H9 (cell line): ENCODE measurements around the gene AP1B1. TPM values are rescaled to one million over a fixed set of nuclear protein-coding genes. Genes with fewer than 3 reads are reported as not detected.

Experiments used
- DNase-seq: peaks from one replicate; pipeline ENCODE4 v3.0.0-alpha.2; 2017
- H2AFZ ChIP-seq: one replicate; pipeline ENCODE4 v1.6.1; 2013; ENCODE audit warnings: mild to moderate bottlenecking, low read length, control low read depth, moderate library complexity
- H2AK5ac ChIP-seq: 2 replicates; pipeline ENCODE4 v1.6.1; 2013; ENCODE audit warnings: low read length, control low read depth, mixed read lengths; ENCODE audit not compliant: insufficient read length
- H2BK120ac ChIP-seq: one replicate; pipeline ENCODE4 v1.6.1; 2013; ENCODE audit warnings: low read depth, mild to moderate bottlenecking, low read length, control low read depth, inconsistent platforms; ENCODE audit not compliant: poor library complexity, severe bottlenecking
- H2BK12ac ChIP-seq: 2 replicates; pipeline ENCODE4 v1.6.1; 2013; ENCODE audit warnings: low read length, control low read depth, mixed read lengths, low read depth; ENCODE audit not compliant: insufficient read length
- H2BK15ac ChIP-seq: 2 replicates; pipeline ENCODE4 v1.6.1; 2013; ENCODE audit warnings: low read depth, low read length, control low read depth
- H2BK20ac ChIP-seq: one replicate; pipeline ENCODE4 v1.6.1; 2013; ENCODE audit warnings: low read depth, mild to moderate bottlenecking, low read length, control low read depth, inconsistent platforms; ENCODE audit not compliant: poor library complexity, severe bottlenecking
- H2BK5ac ChIP-seq: 2 replicates; pipeline ENCODE4 v1.6.1; 2013; ENCODE audit warnings: low read length, control low read depth, mixed read lengths; ENCODE audit not compliant: insufficient read length
- H3K14ac ChIP-seq: 2 replicates; pipeline ENCODE4 v1.6.1; 2013; ENCODE audit warnings: low read length, control low read depth; ENCODE audit not compliant: insufficient read depth
- H3K18ac ChIP-seq: 2 replicates; pipeline ENCODE4 v1.6.1; 2013; ENCODE audit warnings: low read depth, mild to moderate bottlenecking, mixed read lengths, low read length, control low read depth; ENCODE audit not compliant: insufficient read length
- H3K23ac ChIP-seq: 2 replicates; pipeline ENCODE4 v1.6.1; 2013; ENCODE audit warnings: low read length, control low read depth, mixed read lengths, low read depth; ENCODE audit not compliant: insufficient read length
- H3K23me2 ChIP-seq: 2 replicates; pipeline ENCODE4 v1.6.1; 2013; ENCODE audit warnings: low read depth, mild to moderate bottlenecking, mixed read lengths, low read length, control low read depth; ENCODE audit not compliant: insufficient read length, poor library complexity, severe bottlenecking
- H3K27ac ChIP-seq: 2 replicates; pipeline ENCODE4 v1.5.1; 2013; ENCODE audit warnings: low read length, control low read depth, mixed read lengths, low read depth; ENCODE audit not compliant: insufficient read length
- H3K27me3 ChIP-seq: 2 replicates; pipeline ENCODE4 v1.6.1; 2013; ENCODE audit warnings: low read length, control low read depth, inconsistent platforms; ENCODE audit not compliant: insufficient read depth
- H3K4ac ChIP-seq: 2 replicates; pipeline ENCODE4 v1.6.1; 2013; ENCODE audit warnings: low read depth, mild to moderate bottlenecking, control low read depth, inconsistent platforms, low read length, moderate library complexity
- H3K4me1 ChIP-seq: 2 replicates; pipeline ENCODE4 v1.6.1; 2013; ENCODE audit warnings: low read length, control low read depth, inconsistent platforms; ENCODE audit not compliant: insufficient read depth
- H3K4me2 ChIP-seq: 2 replicates; pipeline ENCODE4 v1.6.1; 2013; ENCODE audit warnings: low read length, control low read depth, mixed read lengths; ENCODE audit not compliant: insufficient read length, insufficient read depth
- H3K56ac ChIP-seq: 2 replicates; pipeline ENCODE4 v1.6.1; 2013; ENCODE audit warnings: low read depth, mild to moderate bottlenecking, mixed read lengths, low read length, control low read depth; ENCODE audit not compliant: insufficient read length
- H3K79me1 ChIP-seq: 2 replicates; pipeline ENCODE4 v1.6.1; 2013; ENCODE audit warnings: low read depth, mild to moderate bottlenecking, moderate library complexity, low read length, control low read depth, inconsistent platforms; ENCODE audit not compliant: insufficient read depth, poor library complexity, severe bottlenecking
- H3K79me2 ChIP-seq: 2 replicates; pipeline ENCODE4 v1.6.1; 2013; ENCODE audit warnings: low read length, control low read depth, inconsistent platforms; ENCODE audit not compliant: insufficient read depth
- H3K9ac ChIP-seq: 2 replicates; pipeline ENCODE4 v1.6.1; 2013; ENCODE audit warnings: low read length, control low read depth, mixed read lengths; ENCODE audit not compliant: insufficient read length; ENCODE audit errors: extremely low read depth
- H3K9me3 ChIP-seq: one replicate; pipeline ENCODE4 v1.6.1; 2013; ENCODE audit warnings: low read depth, low read length, inconsistent platforms; ENCODE audit not compliant: control insufficient read depth
- H3T11ph ChIP-seq: one replicate; pipeline ENCODE4 v1.6.1; 2013; ENCODE audit warnings: mild to moderate bottlenecking, low read length, control low read depth, inconsistent platforms
- H4K20me1 ChIP-seq: one replicate; pipeline ENCODE4 v1.6.1; 2013; ENCODE audit not compliant: control insufficient read depth, insufficient read length, insufficient read depth
- H4K5ac ChIP-seq: 2 replicates; pipeline ENCODE4 v1.6.1; 2013; ENCODE audit warnings: low read depth, mild to moderate bottlenecking, mixed read lengths, low read length, control low read depth; ENCODE audit not compliant: insufficient read length
- H4K8ac ChIP-seq: replicated peaks from 2 replicates; pipeline ENCODE4 v1.6.1; 2013; ENCODE audit warnings: low read length, control low read depth, mixed read lengths, low read depth; ENCODE audit not compliant: insufficient read length
- H4K91ac ChIP-seq: 2 replicates; pipeline ENCODE4 v1.6.1; 2013; ENCODE audit warnings: low read depth, mild to moderate bottlenecking, moderate library complexity, mixed read lengths, low read length, control low read depth; ENCODE audit not compliant: insufficient read length
- H3K27ac Mint-ChIP-seq, 3 experiments: 2 replicates in 2 of 3; 3 replicates in 1 of 3; pipeline ENCODE4 v1.8.0; 2020 to 2021; ENCODE audit warnings: mixed read lengths in 3 of 3, mild to moderate bottlenecking in 1 of 3, moderate library complexity in 1 of 3
- H3K27me3 Mint-ChIP-seq: 2 replicates; pipeline ENCODE4 v1.8.0; 2021; ENCODE audit warnings: low read depth, mild to moderate bottlenecking, moderate library complexity, mixed read lengths
- H3K36me3 Mint-ChIP-seq, 3 experiments: 2 replicates in 2 of 3; 3 replicates in 1 of 3; pipeline ENCODE4 v1.8.0; 2020 to 2021; ENCODE audit warnings: low read depth in 3 of 3, mixed read lengths in 3 of 3; ENCODE audit not compliant: insufficient read depth in 1 of 3
- H3K4me1 Mint-ChIP-seq, 2 experiments: 2 replicates each; pipeline ENCODE4 v1.8.0; 2020; ENCODE audit warnings: mixed read lengths in 2 of 2
- H3K4me3 Mint-ChIP-seq, 2 experiments: 2 replicates in 1 of 2; 3 replicates in 1 of 2; pipeline ENCODE4 v1.8.0; 2020 to 2021; ENCODE audit warnings: mild to moderate bottlenecking in 2 of 2, mixed read lengths in 2 of 2, moderate library complexity in 1 of 2
- H3K9me3 Mint-ChIP-seq, 2 experiments: 2 replicates in 1 of 2; 3 replicates in 1 of 2; pipeline ENCODE4 v1.8.0; 2020; ENCODE audit warnings: mild to moderate bottlenecking in 2 of 2, mixed read lengths in 2 of 2, moderate library complexity in 1 of 2
- WGBS: extraction: QIAGEN DNeasy Blood & Tissue Kit; methylation state at CpG from one replicate; pipeline ENCODE4 v1.1.7; 2013; ENCODE audit warnings: missing lambda C conversion rate, low lambda C conversion rate, mixed read lengths; ENCODE audit not compliant: insufficient read length; ENCODE audit errors: extremely low coverage; 5-methylcytosine and 5-hydroxymethylcytosine counted together
- total RNA-seq: library from RNA; stranded (reverse); gene quantifications from 2 replicates; pipeline ENCODE4 v1.2.1, GENCODE V29; 2021
- TF ChIP-seq, protein P1 (sequence below): fragments of 200-600 bp; sonication (generic); conservative IDR thresholded peaks from 3 replicates; pipeline ENCODE4 v1.8.0; 2021; ENCODE audit warnings: antibody characterized with exemption, mild to moderate bottlenecking

The AP1B1 gene
- total RNA-seq, 1 experiment from 2014 or later = 64.0 TPM

DNA sequence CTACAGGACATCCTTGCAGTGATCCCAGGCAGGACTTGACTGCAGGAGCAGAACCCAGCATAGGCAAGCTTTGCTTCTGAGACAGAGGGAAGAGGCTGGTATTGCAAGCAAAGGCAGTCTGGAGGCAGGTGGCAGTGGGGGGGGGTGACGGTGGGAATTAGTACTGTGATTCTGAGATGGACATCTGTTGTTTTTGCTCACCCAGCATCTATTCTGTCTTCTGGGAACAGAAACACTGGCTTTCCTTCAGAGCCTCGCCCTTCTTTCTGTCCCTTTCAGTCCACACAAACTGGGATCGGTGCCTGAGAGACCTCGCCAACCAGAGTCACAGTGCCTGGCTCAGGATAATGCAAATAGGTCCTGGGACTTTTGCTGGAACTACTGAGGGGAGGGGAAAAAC lies 41.7 kb downstream of the AP1B1 start:
- DNase-seq = no peak
- Histone ChIP-seq H2BK20ac (no peak overlapping the region), H2BK12ac (no peak overlapping the region), H3K23ac (no peak overlapping the region), H3K4me2 (no peak overlapping the region), H3K27me3 (no peaks in the 10 kb centered on the region), H4K91ac (no peak overlapping the region), H2BK120ac (no peak overlapping the region), H2BK5ac (no peak overlapping the region), H3K27ac (no peak overlapping the region), H3K18ac (no peak overlapping the region), H2AFZ (no peak overlapping the region), H3K4me1 (no peaks in the 10 kb centered on the region), H3K23me2 (no peaks in the 10 kb centered on the region), H2AK5ac (no peak overlapping the region), H3K56ac (no peak overlapping the region), H2BK15ac (no peak overlapping the region), H3T11ph (no peak overlapping the region), H4K20me1 (no peaks in the 10 kb centered on the region), H3K9me3 (no peaks in the 10 kb centered on the region), H3K14ac (no peak overlapping the region), H4K5ac (no peak overlapping the region), H3K4ac (no peak overlapping the region), H4K8ac (no peak overlapping the region), H3K79me1 (no peaks in the 10 kb centered on the region), H3K79me2 (no peaks in the 10 kb centered on the region), H3K9ac (no peak overlapping the region)
- Mint-ChIP-seq H3K27me3 (no peaks in the 10 kb centered on the region), H3K4me1 (no peaks in the 10 kb centered on the region), H3K4me3 (no peak overlapping the region), H3K9me3 (no peaks in the 10 kb centered on the region), H3K36me3 (peaks cover 21 to 92% (median 45%) of the 10 kb centered on the region in 3 experiments), H3K27ac (no peak overlapping the region)
- WGBS = no CpG with 5 or more reads among the region's 4 CpGs
- TF ChIP-seq, protein P1, sequence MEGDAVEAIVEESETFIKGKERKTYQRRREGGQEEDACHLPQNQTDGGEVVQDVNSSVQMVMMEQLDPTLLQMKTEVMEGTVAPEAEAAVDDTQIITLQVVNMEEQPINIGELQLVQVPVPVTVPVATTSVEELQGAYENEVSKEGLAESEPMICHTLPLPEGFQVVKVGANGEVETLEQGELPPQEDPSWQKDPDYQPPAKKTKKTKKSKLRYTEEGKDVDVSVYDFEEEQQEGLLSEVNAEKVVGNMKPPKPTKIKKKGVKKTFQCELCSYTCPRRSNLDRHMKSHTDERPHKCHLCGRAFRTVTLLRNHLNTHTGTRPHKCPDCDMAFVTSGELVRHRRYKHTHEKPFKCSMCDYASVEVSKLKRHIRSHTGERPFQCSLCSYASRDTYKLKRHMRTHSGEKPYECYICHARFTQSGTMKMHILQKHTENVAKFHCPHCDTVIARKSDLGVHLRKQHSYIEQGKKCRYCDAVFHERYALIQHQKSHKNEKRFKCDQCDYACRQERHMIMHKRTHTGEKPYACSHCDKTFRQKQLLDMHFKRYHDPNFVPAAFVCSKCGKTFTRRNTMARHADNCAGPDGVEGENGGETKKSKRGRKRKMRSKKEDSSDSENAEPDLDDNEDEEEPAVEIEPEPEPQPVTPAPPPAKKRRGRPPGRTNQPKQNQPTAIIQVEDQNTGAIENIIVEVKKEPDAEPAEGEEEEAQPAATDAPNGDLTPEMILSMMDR = no peak
